HG03060 (cell line): ENCODE measurements around the gene NBAS.
"Not testable (repeated sequence)": the region's sequence is repeated elsewhere in the genome, so short reads cannot be mapped to it uniquely, and the experiment has no call there.

Experiments used
- ATAC-seq: cut with Tn5 transposase; IDR thresholded peaks from one replicate; pipeline ENCODE4 v1.9.1; 2021; ENCODE audit warnings: low read depth, moderate number of reproducible peaks; ENCODE audit not compliant: unreplicated experiment

NBAS gene

DNA sequence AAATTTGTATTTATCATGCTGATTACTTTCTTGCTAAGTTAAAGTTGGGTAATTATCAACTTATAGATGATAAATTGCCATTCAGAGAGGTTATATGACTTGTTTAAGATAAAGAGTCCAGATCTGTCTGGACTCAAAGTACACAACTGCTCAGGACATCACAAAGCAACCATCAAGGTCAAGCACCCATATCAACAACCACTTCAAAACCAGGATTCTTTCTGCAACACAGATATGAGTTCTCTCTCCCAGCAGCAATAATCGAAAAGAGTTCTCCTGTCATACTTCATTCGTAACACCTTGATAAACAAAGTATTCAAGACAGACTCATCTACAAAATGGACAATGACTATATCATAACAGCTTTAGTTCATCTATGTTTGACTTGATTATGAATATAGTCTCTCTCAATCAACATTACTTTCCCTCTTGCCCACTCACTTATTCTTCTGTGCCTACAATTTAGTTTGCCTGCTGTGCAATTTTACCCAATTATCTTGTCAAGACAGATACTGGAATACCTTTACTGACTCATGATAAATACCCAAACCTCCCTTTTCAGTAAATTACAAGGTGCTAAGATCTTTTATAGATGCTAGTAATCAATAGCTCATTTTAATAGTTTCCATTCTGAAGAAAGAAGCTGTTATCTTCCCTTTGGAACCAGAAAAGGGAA lies 281.8 kb downstream of the NBAS start:
- no peak for ATAC-seq

DNA sequence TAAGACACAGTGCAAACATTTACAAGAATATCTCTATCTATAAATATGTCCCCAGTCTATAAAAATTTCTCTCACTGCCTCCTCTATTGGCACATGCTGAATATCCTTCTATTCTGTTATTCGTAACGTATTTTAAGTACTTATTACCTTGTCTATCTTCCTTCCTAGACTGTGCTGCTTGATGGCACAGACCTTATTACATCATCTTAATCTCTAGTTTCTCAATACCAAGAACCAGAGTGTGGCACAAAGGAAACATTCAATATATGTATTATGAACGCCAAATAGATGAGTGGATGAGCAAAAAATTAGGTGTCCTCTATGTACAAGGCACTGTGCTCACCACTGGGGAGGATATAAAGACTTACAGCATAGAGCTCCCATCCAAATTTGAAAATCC lies 282.8 kb downstream of the NBAS start:
- ATAC-seq, result no peak

- ATAC-seq, result no peak
These were observed 285.8 kb downstream of the NBAS start for GRCh38 chr2:15275346-15275745.

DNA sequence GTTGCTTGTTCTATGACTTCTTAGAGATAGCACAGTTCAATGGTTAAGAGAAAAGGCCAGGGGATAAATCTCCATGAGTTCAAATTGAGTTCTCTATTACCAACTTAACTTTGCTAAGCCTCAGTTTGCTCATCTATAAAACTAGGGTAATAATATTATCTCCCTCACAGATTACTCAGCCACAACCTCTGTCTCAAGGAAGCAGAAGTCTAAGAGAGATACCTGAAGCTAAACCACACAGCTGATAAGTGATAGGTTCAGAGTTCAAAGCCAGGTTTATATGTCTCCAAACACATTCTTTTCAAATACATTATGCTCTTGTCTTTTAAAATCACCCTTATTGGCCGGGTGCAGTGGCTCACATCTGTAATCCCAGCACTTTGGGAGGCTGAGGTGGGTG lies 287.7 kb downstream of the NBAS start:
- no peak for ATAC-seq

DNA sequence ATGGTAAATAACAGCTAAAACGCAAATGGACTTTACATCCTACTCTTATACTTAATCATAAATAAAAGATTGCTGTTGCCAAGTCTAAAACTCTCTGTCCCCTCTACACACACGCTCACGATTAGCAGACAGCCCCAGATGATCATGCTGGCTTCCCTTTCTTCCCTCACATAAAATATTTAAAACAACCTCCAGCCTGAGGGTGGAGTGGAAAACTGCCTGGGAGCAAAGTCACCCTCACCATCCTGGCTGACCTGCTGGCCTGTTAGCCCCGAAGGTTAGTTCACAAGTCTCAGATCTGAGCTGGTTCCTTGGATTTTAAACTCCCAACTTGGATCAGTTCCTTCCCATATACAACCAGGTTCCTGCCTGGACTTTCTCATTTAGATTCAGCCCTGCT lies 288.2 kb downstream of the NBAS start:
- ATAC-seq, result no peak

GRCh38 chr2:15271941-15272542 lies 289.1 kb downstream of the NBAS start:
- ATAC-seq, result no peak

DNA sequence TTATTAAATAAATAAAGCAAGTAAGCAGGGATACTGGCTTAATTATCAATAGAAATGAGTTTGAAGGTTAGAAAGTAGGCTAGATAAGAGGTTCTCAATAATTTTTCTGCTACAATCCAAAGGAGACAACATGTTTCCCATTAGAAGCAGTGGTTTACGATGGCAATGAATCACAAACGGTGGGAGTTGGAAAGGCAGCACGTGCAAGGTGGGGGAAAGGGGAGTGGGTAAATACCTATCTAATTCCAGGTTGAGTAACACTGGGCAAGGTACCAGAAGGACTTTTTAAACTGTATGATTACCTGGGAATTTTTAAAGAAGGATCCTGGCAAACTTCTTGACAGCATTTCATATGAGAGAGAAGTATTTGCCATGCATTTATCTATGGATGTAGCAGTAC lies 289.9 kb downstream of the NBAS start:
- ATAC-seq, result no peak

- ATAC-seq, result no peak
These were observed 292.1 kb downstream of the NBAS start for GRCh38 chr2:15269043-15269442.

DNA sequence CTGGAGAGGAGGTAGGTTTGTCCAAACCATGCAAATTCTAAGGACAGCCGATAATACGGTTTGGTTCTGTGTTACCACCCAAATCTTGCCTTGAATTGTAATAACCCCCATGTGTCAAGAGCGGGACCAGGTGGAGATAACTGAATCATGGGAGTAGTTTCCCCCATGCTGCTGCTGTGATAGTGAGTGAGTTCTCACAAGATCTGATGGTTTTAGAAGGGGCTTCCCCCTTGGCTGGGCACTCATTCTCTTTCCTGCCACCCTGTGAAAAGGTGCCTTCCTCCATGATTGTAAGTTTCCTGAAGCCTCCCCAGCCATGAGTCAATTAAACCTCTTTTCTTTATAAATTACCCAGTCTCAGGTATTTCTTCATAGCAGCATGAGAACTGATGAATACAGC lies 295.2 kb downstream of the NBAS start:
- no peak for ATAC-seq

DNA sequence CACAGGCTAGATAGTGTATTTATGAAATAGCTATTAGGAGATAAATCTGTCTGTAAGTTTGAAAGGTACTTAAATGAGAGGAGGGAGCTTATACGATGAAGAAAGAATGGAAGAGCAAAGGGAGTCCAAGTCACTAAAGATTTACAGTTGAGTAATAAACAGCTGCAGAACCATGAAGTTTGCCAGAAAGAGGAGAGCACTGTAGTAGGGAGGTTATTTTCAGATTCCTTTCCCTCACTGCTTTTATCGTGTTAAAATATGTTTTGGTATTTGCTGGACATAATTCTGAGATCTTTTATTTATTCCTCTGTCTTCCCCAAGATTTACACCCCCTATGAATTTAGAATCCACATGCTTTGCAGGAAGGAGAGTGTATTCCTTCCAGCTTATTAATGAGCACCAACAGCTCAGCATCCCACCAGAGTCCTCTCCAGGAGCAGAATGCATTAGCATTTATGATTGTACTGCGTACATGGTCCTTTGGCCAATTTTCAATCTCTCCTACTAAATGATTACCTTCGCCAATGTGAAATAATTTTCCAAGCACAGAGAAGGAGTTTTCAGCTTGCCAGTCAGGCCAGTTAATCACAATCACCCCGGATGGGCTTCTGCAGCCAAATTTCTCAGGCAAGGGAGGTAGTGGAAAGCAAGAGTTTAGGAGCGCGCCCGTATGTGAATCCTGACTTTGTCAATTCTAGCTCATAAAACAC lies 297.0 kb downstream of the NBAS start:
- no peak for ATAC-seq

DNA sequence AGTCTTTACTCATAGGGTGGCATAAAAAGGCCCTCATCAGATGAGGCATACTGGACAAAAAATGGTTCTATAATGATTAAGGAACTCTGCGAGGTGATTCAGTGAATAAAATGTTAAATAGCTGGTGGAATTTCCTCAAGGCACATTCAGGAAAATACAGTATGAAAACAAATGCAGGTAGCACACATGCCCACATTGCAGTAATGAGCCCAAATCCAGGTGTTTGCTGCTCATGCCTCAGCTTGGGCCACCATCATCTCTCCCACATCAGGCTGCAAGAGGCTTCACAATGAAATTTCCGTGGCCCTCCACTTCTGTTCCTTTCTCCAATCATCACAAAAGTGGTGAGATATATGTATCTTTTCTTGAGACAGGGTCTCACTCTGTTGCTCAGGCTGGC lies 298.3 kb downstream of the NBAS start:
- ATAC-seq, result no peak

DNA sequence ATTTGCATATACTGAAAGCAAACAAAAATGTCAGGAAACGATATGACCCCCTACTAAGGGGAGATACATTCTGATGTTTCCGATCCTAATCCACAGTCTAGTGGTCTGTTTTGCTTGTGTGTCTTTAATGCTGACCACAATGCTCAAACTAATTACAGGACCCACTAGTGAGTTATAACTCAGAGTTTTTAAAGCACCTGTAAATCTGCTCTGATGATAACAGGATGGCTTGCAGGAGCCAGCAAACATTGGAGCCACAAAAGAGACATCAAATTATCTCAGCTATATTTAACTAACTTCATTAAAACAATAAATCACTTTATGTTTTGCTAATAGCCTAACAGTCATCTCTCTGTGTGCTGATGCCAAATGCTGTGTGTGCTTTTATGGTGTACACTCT lies 300.3 kb downstream of the NBAS start:
- ATAC-seq, result no peak

- no peak for ATAC-seq
These were observed 300.9 kb downstream of the NBAS start for GRCh38 chr2:15260196-15260595.

GRCh38 chr2:15259356-15259756 lies 301.8 kb downstream of the NBAS start:
- ATAC-seq, result no peak

DNA sequence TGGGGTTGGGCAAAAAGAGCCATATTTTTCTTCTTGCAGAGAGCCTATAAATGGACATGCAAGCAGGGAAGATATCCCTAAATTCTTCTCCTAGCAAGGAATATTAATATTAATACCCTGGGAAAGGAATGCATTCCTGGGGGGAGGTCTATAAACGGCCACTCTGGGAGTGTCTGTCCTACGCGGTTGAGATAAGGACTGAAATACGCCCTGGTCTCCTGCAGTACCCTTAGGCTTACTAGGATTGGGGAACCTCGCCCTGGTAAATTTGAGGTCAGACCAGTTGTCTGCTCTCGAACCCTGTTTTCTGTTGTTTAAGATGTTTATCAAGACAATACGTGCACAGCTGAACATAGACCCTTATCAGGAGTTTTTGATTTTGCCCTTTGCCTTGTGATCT lies 302.7 kb downstream of the NBAS start:
- ATAC-seq, result not testable (repeated sequence)

DNA sequence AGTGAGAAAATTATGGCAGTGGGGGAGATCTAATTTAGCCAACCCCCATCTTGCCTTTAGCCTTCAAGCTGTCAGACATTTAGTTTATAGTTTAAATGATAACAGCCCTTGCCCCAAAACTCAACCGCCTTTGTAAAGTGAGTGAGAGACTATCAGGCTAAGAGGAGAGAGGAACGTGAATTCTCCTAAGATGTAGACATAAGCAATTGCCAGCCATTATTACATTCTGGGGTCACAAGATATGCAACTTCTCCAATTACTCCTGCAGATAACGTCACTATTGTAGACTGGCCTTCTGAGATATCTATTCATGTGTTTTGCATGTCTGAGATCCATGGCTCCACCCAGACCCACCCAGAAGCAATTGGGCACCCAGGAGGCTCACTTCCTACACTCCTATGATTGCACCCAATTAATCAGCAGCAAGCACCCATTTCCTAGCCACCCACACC lies 307.3 kb downstream of the NBAS start:
- ATAC-seq, result no peak

DNA sequence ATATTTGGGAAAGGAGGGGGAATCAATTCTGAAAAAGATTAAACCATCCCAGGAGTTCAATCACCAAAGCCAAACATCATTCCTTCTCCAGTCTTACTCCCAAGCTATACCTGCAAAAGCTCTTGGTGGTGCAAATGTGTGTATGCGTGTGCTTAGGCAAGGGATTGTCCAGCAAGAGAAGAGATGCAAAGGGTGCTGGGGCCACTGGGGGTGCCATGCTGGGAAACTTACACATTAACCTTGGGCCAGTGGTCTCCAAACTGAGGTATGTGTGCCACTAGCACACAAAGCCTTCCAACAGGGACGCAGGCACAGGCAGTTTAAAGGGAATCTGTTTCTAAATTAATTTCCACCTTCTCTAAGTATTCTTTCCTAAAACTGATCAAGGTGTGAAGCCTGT lies 307.9 kb downstream of the NBAS start:
- ATAC-seq, result no peak

GRCh38 chr2:15251753-15252152 lies 309.4 kb downstream of the NBAS start:
- ATAC-seq, result no peak

DNA sequence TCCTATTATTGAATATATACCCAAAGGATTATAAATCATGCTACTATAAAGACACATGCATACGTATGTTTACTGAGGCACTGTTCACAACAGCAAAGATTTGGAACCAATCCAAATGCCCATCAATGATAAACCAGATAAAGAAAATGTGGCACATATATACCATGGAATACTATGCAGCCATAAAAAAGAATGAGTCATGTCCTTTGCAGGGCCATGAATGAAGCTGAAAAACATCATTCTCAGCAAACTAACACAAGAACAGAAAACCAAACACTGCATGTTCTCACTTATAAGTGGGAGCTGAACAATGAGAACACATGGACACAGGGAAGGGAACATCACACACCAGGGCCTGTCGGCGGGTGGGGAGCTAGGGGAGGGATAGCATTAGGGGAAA lies 310.2 kb downstream of the NBAS start:
- not testable (repeated sequence) for ATAC-seq

DNA sequence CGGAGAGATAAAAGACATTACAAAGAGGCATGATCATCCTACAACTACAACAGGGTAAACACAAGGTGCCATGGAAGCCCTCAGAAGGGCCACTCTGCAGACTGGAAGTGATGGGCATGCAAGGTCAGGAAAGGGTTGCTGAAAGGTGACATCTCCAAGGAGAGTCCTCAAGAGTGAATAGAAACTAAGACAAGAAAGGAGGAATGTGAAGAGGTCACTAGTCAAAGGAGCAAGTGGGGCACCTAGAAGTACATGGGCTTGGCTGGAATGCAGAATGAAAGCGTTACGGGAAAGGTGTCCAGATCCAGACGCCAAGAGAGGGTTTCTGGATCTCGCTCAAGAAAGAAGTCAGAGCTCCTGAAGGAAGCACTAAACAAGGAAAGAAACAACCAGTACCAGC lies 314.3 kb downstream of the NBAS start:
- no peak for ATAC-seq

- ATAC-seq, result no peak
These were observed 317.4 kb downstream of the NBAS start for GRCh38 chr2:15243762-15244161.

GRCh38 chr2:15242936-15243461 lies 318.1 kb downstream of the NBAS start:
- no peak for ATAC-seq
